Smooth muscle cell (in vitro differentiated cells): ENCODE data around the gene STAU1. TPM values are rescaled to one million over a fixed set of nuclear protein-coding genes. Genes with fewer than 3 reads are reported as not detected.

Experiments used
- DNase-seq: peaks from one replicate; lab custom pipeline; 2025; ENCODE audit not compliant: unreplicated experiment; lab: John Stamatoyannopoulos, UW
- H2AFZ ChIP-seq: fragments of 200-600 bp; sonication (generic); 2 replicates; pipeline ENCODE4 v1.6.0; 2016; ENCODE audit warnings: antibody characterized with exemption, low read depth, mild to moderate bottlenecking
- H3F3A ChIP-seq: fragments of 200-600 bp; sonication (generic); 2 replicates; pipeline ENCODE4 v1.6.0; 2017; ENCODE audit warnings: antibody characterized with exemption, low read depth
- H3K27ac ChIP-seq: fragments of 200-600 bp; sonication (generic); 2 replicates; pipeline ENCODE4 v1.5.1; 2016; ENCODE audit warnings: low read depth, mild to moderate bottlenecking
- H3K27me3 ChIP-seq: fragments of 200-600 bp; sonication (generic); 2 replicates; pipeline ENCODE4 v1.6.1; 2016; ENCODE audit warnings: low read depth, mild to moderate bottlenecking
- H3K36me3 ChIP-seq: fragments of 200-600 bp; sonication (generic); 2 replicates; pipeline ENCODE4 v1.5.1; 2016; ENCODE audit warnings: low read depth
- H3K4me1 ChIP-seq: fragments of 200-600 bp; sonication (generic); 2 replicates; pipeline ENCODE4 v1.5.1; 2016; ENCODE audit warnings: low read depth
- H3K4me2 ChIP-seq: fragments of 200-600 bp; sonication (generic); 2 replicates; pipeline ENCODE4 v1.6.0; 2016; ENCODE audit warnings: mild to moderate bottlenecking
- H3K4me3 ChIP-seq: fragments of 200-600 bp; sonication (generic); 2 replicates; pipeline ENCODE4 v1.5.1; 2016; ENCODE audit warnings: mild to moderate bottlenecking
- H3K79me2 ChIP-seq: fragments of 200-600 bp; sonication (generic); 2 replicates; pipeline ENCODE4 v1.6.0; 2016; ENCODE audit warnings: low read depth, mild to moderate bottlenecking
- H3K9ac ChIP-seq: fragments of 200-600 bp; sonication (generic); 2 replicates; pipeline ENCODE4 v1.6.0; 2016; ENCODE audit warnings: low read depth
- H3K9me3 ChIP-seq: fragments of 200-600 bp; sonication (generic); replicated peaks from 2 replicates; pipeline ENCODE4 v1.5.1; 2016; ENCODE audit warnings: low read depth
- H4K20me1 ChIP-seq: fragments of 200-600 bp; sonication (generic); 2 replicates; pipeline ENCODE4 v1.6.0; 2016; ENCODE audit warnings: low read depth
- CTCF ChIP-seq: fragments of 200-600 bp; sonication (generic); IDR thresholded peaks from 2 replicates; pipeline ENCODE4 v1.5.1; 2017; ENCODE audit warnings: borderline replicate concordance, mild to moderate bottlenecking, antibody characterized with exemption; ENCODE audit not compliant: insufficient read depth, poor library complexity, severe bottlenecking
- WGBS: methylation state at CpG from one replicate; pipeline ENCODE4 v1.1.7; 2016; ENCODE audit warnings: low lambda C conversion rate; 5-methylcytosine and 5-hydroxymethylcytosine counted together
- polyA plus RNA-seq: library from polyadenylated mRNA; unstranded; fragments of >200 nt; fragmentation: Nextera tagmentation; extraction: Ambion mirVana; gene quantifications from 2 replicates; pipeline ENCODE4 v1.2.1, GENCODE V29; 2016
- total RNA-seq: library from RNA; depleted of rRNA; stranded (reverse); fragments of >200 nt; gene quantifications from 2 replicates; pipeline ENCODE4 v1.2.3, GENCODE V29; 2014

Gene STAU1
- total and polyA plus RNA-seq, 2 experiments from 2014 or later, result 42.2 to 45.1 TPM

- H3F3A ChIP-seq, result no peaks in the 10 kb centered on the region
- H3K4me2 ChIP-seq, result no peak overlapping the region
- H3K27ac ChIP-seq, result no peak overlapping the region
- no peak for DNase-seq
- 100% methylated on average over 2 of the region's 2 CpGs for whole genome bisulfite sequencing
- peaks cover 4% of the 10 kb centered on the region for H3K36me3 ChIP-seq
- no peaks in the 10 kb centered on the region for H3K79me2 ChIP-seq
- no peak overlapping the region for H2AFZ ChIP-seq
- no peaks in the 10 kb centered on the region for H4K20me1 ChIP-seq
- H3K4me1 ChIP-seq, result no peaks in the 10 kb centered on the region
- H3K4me3 ChIP-seq, result no peak overlapping the region
- no peak for TF ChIP-seq CTCF
- H3K9ac ChIP-seq, result no peak overlapping the region
- H3K27me3 ChIP-seq, result no peaks in the 10 kb centered on the region
- no peaks in the 10 kb centered on the region for H3K9me3 ChIP-seq
Measured at GRCh38 chr20:49229381-49229780, 41.2 kb upstream of the STAU1 start.

GRCh38 chr20:49228676-49229075 lies 40.5 kb upstream of the STAU1 start:
- Histone ChIP-seq H3K27me3 (no peaks in the 10 kb centered on the region), H3K27ac (no peak overlapping the region), H3K9me3 (no peaks in the 10 kb centered on the region), H3K36me3 (peaks cover 4% of the 10 kb centered on the region), H3K4me2 (no peak overlapping the region), H4K20me1 (no peaks in the 10 kb centered on the region), H3K9ac (no peak overlapping the region), H2AFZ (no peak overlapping the region), H3F3A (no peaks in the 10 kb centered on the region), H3K4me1 (no peaks in the 10 kb centered on the region), H3K4me3 (no peak overlapping the region), H3K79me2 (no peaks in the 10 kb centered on the region)
- 97% methylated on average over 7 of the region's 9 CpGs for WGBS
- no peak for TF ChIP-seq CTCF
- DNase-seq, result no peak

- Histone ChIP-seq H2AFZ (no peak overlapping the region), H3K4me1 (no peaks in the 10 kb centered on the region), H4K20me1 (no peaks in the 10 kb centered on the region), H3K4me2 (no peak overlapping the region), H3K79me2 (peaks cover 3% of the 10 kb centered on the region), H3K9ac (no peak overlapping the region), H3F3A (no peaks in the 10 kb centered on the region), H3K36me3 (peaks cover 18% of the 10 kb centered on the region), H3K9me3 (no peaks in the 10 kb centered on the region), H3K4me3 (no peak overlapping the region), H3K27ac (no peak overlapping the region), H3K27me3 (no peaks in the 10 kb centered on the region)
- DNase-seq, result no peak
- WGBS, result 96% methylated on average over 7 of the region's 7 CpGs
- no peak for TF ChIP-seq CTCF
Measured at GRCh38 chr20:49225896-49226295, 37.8 kb upstream of the STAU1 start.
